HG03521 (cell line): ENCODE results near the gene PPP1R26.
"Not testable (repeated sequence)": the region's sequence is repeated elsewhere in the genome, so short reads cannot be mapped to it uniquely, and the experiment has no call there.

Source experiments
- ATAC-seq: cut with Tn5 transposase; IDR thresholded peaks from one replicate; pipeline ENCODE4 v1.9.1; 2021; ENCODE audit warnings: mild to moderate bottlenecking, moderate library complexity; ENCODE audit not compliant: unreplicated experiment

Gene PPP1R26, protein sequence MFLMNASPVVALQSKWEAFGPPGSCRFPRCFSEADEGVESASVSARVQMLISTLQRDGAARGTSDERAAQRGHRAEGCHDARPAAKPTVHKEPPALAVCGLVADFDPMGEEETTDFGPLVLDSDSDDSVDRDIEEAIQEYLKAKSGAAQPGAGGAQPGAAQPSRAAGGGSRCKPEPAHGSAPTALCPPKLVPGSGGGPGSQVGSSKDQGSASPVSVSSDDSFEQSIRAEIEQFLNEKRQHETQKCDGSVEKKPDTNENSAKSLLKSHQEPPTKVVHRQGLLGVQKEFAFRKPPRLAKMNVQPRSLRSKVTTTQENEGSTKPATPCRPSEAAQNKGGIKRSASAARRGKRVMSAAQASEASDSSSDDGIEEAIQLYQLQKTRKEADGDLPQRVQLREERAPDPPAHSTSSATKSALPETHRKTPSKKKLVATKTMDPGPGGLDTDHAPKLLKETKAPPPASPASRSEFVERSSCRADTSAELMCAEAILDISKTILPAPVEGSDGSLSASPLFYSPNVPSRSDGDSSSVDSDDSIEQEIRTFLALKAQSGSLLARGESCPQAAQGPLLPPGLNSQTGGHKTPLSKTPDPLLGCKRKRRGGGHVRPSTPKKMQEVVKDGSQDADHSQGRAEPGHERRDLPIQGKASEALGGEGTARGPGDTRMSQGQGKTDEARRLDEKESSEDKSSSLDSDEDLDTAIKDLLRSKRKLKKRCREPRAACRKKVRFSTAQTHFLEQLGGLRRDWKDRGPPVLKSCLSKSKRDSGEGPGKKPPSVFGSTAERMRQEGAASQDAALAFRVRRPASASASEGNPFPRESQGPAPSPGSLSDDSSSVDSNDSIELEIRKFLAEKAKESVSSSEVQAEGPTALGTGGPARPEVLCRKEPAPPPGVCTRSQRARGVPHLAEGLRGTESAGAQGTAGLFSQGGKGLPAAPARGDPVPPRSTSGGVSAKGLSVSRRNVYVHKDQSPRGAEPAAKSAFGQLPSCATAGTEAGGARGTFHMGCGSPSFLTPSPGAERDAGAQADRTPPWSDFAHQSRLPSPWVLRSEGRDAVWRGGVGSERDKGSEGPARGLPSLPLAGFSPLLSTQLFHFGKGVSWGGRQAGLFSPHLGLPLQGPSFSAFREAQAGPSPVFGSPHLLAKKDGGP (N-terminal part only)

GRCh38 chr9:135479469-135480052 lies at the start of gene PPP1R26:
Gene PPP1R26 (plus strand): TSS chr9:135479782. CDS start chr9:135484511, 4,729 bp downstream.
- ATAC-seq = no peak

DNA sequence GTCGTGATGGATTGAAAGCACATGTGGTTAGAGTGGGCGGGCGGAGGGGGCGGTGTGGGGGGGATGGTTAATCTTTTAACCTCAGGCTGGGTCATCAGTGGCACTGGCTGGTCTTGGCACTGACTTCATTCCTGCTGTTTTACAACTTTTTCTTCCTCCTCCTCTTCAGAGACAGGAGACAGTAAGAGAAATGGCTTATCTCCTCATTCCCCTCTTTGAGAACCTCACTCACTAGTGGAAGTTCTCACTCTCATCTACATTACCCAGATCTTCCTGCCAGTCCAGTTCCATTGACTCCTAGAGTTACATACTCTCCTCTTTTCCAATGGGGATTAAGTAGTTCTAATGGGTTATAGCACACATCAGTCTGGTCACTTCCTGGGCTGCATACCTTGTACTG lies 42.3 kb upstream of the PPP1R26 start:
- no peak for ATAC-seq

GRCh38 chr9:135437696-135438095 lies 41.9 kb upstream of the PPP1R26 start:
- ATAC-seq = not testable (repeated sequence)

DNA sequence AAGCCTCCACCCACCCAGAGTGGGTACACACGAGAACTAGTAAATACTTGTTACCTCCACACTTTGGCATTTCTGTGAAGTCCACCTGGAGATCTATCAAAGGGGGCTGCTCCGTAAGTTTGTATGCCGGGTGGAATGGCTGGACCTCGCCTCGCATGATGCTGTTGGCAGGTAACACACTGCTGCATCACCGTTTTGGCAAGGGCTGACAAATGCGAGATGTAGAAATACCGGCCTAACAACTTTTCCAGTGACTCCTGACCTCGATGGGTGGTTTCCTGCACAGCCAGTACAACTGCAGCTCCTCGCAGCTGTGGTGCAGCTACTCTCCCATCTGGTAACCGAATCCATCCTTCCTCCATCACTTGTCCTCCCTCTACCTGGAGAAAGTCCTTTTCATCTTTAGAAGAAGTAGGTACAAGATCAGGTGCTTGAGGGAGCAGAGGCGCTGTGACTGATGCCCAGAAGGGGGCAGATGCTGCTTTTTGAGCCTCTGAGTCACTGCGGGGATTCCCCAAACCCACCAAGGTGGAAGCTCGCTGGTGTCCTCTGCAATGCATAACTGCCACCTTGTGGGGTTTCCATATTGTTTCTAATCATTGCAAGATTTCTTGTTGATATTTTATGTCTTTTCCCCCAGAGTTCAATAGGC lies 40.9 kb upstream of the PPP1R26 start:
- ATAC-seq = not testable (repeated sequence)

- ATAC-seq = not testable (repeated sequence)
Measured at GRCh38 chr9:135439514-135439913, 40.1 kb upstream of the PPP1R26 start.

DNA sequence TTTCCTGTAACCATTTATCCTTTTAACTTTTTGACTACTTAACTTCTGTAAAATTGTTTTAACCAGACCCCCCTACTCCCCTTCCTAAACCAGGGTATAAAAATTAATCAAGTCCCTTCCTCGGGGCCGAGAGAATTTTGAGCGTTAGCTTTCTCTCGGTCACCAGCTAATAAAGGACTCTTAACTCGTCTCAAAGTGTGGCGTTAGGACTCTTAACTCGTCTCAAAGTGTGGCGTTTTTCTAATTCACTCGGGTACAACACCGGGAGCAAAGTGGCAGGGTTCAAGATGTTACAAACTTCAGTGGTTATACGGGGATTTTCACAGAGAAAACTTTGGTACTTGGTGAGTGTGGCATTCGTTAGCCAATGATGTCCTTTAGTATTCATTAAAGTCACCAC lies 39.7 kb upstream of the PPP1R26 start:
- no peak for ATAC-seq

DNA sequence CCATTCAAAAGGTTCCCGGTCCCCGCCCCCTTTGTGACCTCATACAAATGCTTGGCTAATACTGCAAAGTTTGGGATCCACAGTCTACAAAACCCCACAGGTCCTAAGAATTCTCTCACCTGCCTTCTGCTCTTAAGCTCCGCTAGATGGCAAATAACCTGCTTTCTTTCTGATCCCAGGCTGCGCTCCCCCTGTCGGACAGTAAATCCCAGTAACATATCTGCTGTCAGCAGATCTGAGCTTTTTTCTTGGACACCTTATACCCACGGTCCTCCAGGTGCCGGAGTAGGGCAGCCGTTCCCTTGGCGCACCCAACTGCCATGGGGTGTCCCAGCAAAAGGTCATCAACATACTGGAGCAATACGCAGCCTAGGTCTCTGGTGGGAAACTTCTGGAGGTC lies 39.0 kb upstream of the PPP1R26 start:
- no peak for ATAC-seq

GRCh38 chr9:135441105-135442071 lies 38.2 kb upstream of the PPP1R26 start:
- ATAC-seq = not testable (repeated sequence)

GRCh38 chr9:135442075-135442474 lies 37.5 kb upstream of the PPP1R26 start:
- no peak for ATAC-seq

DNA sequence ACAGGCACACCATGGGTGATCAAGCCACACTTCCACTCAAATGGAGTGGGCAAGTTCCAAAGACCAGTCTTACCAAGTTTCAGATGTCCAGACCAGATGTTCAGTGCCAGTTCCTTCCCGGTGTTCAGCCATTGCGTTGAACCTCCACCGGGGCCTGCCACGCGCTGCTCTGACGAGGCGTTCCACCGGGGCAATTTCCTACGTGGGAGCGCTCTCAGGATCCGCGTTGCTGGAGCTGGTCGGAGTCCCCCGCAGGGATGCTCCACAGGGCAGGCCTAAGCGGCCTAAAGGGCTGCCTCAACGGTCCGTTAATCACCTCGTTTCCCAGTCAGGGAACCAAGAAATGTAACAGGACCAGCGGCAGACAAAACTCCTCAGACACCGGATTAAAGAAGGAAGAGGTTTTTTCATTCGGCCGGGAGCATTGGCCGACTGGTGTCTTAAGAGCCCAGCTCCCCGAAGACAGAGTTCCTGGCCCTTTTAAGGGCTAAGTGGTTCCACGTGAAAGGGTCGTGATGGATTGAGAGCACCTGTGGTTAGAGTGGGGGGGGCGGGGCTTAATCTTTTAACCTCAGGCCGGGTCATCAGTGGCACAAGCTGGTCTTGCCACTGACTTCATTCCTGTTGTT lies 35.7 kb upstream of the PPP1R26 start:
- no peak for ATAC-seq

DNA sequence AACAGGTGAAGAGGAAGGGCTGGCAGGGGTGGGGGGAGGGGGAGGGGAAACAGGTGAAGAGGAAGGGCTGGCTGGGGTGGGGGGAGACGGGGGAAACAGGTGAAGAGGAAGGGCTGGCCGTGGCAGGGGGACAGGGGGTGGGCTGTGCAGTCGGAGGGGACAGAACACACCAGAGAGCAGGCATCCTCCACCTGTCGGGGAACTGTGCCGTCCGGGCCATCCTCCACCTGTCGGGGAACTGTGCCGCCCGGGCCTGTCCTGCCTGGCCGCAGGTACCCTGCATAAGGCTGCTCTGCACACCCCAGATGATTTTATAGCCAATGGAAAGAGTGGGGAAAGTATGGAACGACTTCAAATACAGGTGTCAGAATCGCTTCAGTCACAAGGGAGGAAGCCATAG lies 32.5 kb upstream of the PPP1R26 start:
- no peak for ATAC-seq

GRCh38 chr9:135448663-135449100 lies 30.9 kb upstream of the PPP1R26 start:
- no peak for ATAC-seq

DNA sequence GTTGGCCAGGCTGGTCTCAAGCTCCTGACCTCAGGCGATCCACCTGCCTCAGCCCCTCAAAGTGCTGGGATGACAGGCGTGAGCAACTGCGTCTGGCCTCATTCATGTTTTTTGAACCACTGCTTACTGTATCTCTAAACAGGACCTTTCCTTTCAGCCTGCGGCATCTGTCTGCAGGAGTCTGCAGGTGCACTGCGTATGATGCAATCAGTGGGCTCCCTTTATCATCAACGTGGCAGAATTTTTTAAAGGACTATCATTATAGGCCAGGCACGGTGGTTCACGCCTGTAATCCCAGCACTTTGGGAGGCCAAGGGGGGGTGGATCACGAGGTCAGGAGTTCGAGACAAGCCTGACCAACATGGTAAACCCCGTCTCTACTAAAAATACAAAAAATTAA lies 30.1 kb upstream of the PPP1R26 start:
- not testable (repeated sequence) for ATAC-seq

GRCh38 chr9:135450956-135451355 lies 28.6 kb upstream of the PPP1R26 start:
- no peak for ATAC-seq

DNA sequence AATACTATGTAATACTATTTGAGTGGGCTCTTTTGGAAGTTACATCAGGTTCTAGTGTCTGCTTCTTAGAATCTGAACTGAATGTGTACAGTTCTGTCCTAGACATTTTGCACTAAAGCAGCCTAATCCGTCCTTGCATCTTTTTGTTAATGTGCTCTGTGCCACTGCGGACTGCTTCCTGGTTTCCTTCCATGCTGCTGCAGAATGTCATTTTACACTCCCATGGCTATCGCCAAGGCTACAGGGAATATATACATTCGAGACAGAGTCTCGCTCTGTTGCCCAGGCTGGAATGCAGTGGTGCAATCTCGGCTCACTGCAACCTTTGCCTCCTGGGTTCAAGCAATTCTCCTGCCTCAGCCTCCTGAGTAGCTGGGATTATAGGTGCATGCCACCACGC lies 27.7 kb upstream of the PPP1R26 start:
- ATAC-seq = not testable (repeated sequence)

DNA sequence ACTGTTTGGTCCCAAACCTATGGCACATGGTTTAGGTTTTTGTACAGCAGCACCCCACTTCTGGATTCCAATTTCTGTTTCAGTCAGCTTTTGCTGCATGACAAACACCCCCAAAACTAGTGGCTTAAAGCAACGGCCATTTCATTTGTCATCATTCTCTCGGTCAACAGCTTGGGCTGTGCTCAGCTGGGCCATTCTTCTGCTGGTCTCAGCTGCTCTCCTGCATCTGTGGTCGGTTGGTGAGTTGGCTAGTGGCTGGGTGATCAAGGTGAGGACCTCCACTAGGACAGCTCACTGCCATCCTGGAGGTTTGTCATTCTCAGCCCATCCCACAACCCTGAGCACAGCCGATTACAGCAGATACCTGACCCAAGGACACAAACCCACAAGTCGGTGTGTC lies 24.8 kb upstream of the PPP1R26 start:
- ATAC-seq = no peak

DNA sequence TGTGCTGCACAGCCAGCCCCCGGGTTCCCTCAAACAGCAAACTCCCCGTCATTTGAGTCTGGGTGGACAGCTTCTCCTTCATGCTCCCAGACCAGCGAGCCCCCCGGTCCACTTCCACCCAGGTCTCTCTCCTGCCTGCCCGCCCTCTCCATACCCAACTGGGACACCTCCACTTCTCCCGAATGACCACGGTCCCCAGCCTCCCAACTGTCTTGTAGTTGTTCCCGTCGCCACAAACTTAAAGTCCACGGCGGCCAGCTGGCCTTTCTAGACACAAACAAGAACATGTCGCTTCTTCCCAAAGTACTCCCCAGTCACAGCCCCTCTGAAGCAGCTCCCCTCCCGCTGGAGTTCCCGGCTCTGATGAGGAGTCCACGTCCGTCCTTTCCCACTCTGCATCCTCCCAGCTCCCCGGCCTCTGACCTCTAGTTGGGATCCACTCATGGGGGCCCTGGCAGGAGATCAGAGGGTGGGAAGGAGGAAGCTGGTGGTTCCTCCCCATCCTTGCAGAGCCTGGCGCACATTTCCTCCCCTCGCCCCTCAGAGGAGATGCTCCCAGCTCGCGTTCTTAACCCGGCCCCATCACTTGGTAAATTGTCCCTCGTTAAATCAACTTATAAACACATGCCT lies 24.1 kb upstream of the PPP1R26 start:
- ATAC-seq = no peak

GRCh38 chr9:135456436-135457104 lies 23.0 kb upstream of the PPP1R26 start:
- no peak for ATAC-seq
